B cell (primary cell): ENCODE results near the gene ISLR.

ENCODE experiments used
- EZH2 ChIP-seq: IDR thresholded peaks from 2 replicates; pipeline ENCODE4 v1.6.1; 2012; ENCODE audit warnings: borderline replicate concordance, low read depth, mild to moderate bottlenecking, moderate library complexity, low read length; ENCODE audit not compliant: insufficient read depth, poor library complexity, severe bottlenecking
- TF ChIP-seq, protein P1 (sequence below): fragments of 200-600 bp; IDR thresholded peaks from one replicate; pipeline ENCODE4 v1.8.0; 2022; ENCODE audit warnings: antibody characterized with exemption, mild to moderate bottlenecking

DNA sequence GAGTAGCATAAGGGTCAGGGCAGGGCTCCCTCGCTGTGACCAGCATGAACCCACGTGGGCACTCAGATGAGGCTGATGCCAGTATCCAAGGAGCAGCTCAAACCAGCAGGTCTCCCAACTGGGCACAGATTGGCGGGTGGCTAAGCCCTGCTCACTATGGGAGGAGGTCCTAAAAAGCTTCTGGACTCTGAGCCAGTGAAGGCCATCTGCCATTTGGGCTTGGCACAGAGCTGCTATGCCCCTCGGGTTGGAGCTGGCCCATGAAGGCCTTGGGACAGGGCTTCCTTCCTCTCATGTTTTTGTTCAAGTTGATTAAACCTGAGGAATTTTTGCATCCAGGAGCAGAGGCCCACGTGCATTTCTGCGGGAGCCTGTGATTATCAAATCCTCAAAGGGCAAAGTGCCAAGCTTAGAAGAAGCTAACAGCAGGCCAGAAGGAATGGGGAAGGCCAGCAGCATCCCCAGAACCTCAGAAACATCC lies 33.3 kb downstream of the ISLR start:
- TF ChIP-seq, protein P1, sequence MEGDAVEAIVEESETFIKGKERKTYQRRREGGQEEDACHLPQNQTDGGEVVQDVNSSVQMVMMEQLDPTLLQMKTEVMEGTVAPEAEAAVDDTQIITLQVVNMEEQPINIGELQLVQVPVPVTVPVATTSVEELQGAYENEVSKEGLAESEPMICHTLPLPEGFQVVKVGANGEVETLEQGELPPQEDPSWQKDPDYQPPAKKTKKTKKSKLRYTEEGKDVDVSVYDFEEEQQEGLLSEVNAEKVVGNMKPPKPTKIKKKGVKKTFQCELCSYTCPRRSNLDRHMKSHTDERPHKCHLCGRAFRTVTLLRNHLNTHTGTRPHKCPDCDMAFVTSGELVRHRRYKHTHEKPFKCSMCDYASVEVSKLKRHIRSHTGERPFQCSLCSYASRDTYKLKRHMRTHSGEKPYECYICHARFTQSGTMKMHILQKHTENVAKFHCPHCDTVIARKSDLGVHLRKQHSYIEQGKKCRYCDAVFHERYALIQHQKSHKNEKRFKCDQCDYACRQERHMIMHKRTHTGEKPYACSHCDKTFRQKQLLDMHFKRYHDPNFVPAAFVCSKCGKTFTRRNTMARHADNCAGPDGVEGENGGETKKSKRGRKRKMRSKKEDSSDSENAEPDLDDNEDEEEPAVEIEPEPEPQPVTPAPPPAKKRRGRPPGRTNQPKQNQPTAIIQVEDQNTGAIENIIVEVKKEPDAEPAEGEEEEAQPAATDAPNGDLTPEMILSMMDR = no peak
- TF ChIP-seq EZH2 = no peak
